Measurements from ENCODE around the gene MCAT. TPM values are rescaled to one million over a fixed set of nuclear protein-coding genes. Genes with fewer than 3 reads are reported as not detected.

Gene MCAT
- total and polyA plus RNA-seq, 4 donors: 10.0 to 32.3 (median 25.7) TPM

DNA sequence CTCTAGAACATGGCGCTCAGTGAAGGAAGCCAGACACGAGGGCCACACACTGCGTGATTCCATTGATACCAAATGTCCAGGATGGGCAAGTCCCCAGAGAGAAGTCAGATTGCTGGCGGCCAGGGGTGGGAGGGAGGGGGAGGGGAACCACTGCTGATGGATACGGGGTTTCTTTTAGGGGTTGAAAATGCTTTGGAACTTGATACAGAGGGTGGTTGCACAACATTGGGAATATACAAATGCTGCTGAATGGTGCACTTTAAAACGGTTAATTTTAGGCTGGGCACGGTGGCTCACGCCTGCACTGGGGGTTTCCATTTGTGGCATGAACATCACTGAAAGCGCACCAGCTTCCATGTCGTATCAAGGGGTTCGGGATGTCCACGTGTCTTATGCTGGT lies 13.2 kb upstream of the MCAT start:
- Histone ChIP-seq H3K27ac (ENCODE audit: low read depth, low read length) (no peak overlapping the region), H3K9me3 (ENCODE audit: control insufficient read depth, insufficient read depth, low read length) (no peaks in the 10 kb centered on the region), H3K4me1 (ENCODE audit: control insufficient read depth, insufficient read depth, low read length) (peaks cover 27% of the 10 kb centered on the region), H3K36me3 (ENCODE audit: control insufficient read depth, insufficient read depth, low read length) (peaks cover 26% of the 10 kb centered on the region), H3K4me3 (ENCODE audit: low read depth, low read length) (no peak overlapping the region), H3K27me3 (ENCODE audit: control insufficient read depth, insufficient read depth, low read length) (no peaks in the 10 kb centered on the region)
- DNase-seq (ENCODE audit: low read depth in 4 of 6, low spot score in 6 of 6): no peak
- 90% methylated on average over 12 of the region's 12 CpGs for WGBS (ENCODE audit: insufficient coverage)

DNA sequence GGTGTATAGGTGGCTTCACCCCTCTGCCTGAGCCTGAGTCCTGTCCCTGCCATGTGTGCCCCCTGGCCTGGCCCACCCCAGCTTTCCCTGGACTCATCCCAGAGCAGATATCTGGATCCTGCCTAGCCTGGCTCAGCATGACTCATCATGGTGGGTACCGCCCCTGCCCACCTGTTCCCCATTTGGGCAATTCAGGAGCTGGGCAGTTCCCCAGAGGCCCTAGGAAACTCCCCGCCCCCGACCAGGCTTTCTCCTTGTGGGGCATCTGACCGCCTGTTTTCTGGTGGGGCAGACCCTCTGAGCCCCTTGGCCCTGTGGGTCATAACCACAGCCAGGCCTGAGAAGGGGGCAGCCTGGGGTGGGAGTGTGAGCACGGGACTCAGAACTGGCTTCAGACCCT lies 12.6 kb upstream of the MCAT start:
- Histone ChIP-seq H3K27me3 (ENCODE audit: control insufficient read depth, insufficient read depth, low read length) (no peaks in the 10 kb centered on the region), H3K27ac (ENCODE audit: low read depth, low read length) (no peak overlapping the region), H3K36me3 (ENCODE audit: control insufficient read depth, insufficient read depth, low read length) (peaks cover 22% of the 10 kb centered on the region), H3K4me1 (ENCODE audit: control insufficient read depth, insufficient read depth, low read length) (peaks cover 31% of the 10 kb centered on the region), H3K4me3 (ENCODE audit: low read depth, low read length) (no peak overlapping the region), H3K9me3 (ENCODE audit: control insufficient read depth, insufficient read depth, low read length) (no peaks in the 10 kb centered on the region)
- WGBS (ENCODE audit: insufficient coverage): 86% methylated on average over 5 of the region's 5 CpGs
- no peak for DNase-seq (ENCODE audit: low read depth in 4 of 6, low spot score in 6 of 6)

DNA sequence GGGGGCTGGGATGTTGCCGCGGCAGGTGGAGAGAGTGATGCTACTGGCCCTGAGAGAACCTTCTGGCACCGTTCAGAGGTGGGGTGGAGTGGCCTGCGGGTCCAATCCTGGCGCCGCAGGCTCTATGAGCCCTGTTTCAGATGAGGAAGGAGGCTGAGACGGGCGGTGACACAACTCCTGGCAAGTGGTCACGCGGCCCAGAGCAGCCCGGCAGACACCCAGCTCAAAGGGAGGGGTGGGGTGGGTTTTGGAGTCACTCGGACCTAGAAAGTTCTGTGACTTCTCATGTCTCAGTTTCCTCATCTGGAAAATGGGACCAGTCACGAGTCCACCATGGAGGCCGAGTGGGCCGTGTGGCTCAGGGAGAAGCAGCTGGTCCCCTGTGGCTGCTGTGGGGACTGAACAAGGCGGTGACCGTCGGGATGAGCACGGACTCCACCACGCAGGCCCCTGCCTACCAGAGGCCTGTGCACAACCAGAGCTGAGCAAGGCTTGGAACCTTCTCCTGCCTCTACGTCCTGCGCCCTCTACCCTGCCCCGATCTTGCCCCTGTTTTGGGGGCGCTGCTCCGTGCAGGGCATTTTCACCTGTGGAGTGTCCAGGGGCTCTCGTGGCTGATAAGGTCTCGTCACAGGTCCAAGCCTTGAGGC lies 11.8 kb upstream of the MCAT start:
- WGBS (ENCODE audit: insufficient coverage): 85% methylated on average over 26 of the region's 27 CpGs
- H3K9me3 ChIP-seq (ENCODE audit: control insufficient read depth, insufficient read depth, low read length): no peaks in the 10 kb centered on the region
- H3K4me1 ChIP-seq (ENCODE audit: control insufficient read depth, insufficient read depth, low read length): peaks cover 33% of the 10 kb centered on the region
- no peak for DNase-seq (ENCODE audit: low read depth in 4 of 6, low spot score in 6 of 6)
- H3K36me3 ChIP-seq (ENCODE audit: control insufficient read depth, insufficient read depth, low read length): peaks cover 22% of the 10 kb centered on the region
- no peaks in the 10 kb centered on the region for H3K27me3 ChIP-seq (ENCODE audit: control insufficient read depth, insufficient read depth, low read length)
- no peak overlapping the region for H3K4me3 ChIP-seq (ENCODE audit: low read depth, low read length)
- H3K27ac ChIP-seq (ENCODE audit: low read depth, low read length): no peak overlapping the region

DNA sequence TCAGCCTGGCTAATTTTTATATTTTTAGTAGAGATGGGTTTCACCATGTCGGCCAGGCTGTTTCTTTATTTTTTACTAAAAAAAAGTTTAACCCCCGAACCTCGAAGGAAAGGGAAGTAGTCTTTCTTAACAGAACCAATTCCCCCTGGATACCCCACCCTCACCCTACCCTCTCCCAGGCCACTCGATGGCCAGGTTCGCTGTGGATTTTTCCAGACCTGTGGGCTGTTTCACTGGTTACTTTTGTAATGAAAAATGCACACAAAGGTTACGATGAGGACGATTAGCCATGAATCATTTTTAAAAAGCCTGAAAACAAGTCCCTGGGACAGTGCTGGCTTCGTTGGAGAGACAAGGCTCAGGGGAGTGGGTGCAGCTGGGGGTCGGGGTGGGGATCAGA lies 10.7 kb upstream of the MCAT start:
- DNase-seq (ENCODE audit: low read depth in 4 of 6, low spot score in 6 of 6): no peak
- Histone ChIP-seq H3K36me3 (ENCODE audit: control insufficient read depth, insufficient read depth, low read length) (peaks cover 13% of the 10 kb centered on the region), H3K9me3 (ENCODE audit: control insufficient read depth, insufficient read depth, low read length) (no peaks in the 10 kb centered on the region), H3K4me1 (ENCODE audit: control insufficient read depth, insufficient read depth, low read length) (peaks cover 25% of the 10 kb centered on the region), H3K27me3 (ENCODE audit: control insufficient read depth, insufficient read depth, low read length) (no peaks in the 10 kb centered on the region), H3K27ac (ENCODE audit: low read depth, low read length) (no peak overlapping the region), H3K4me3 (ENCODE audit: low read depth, low read length) (no peak overlapping the region)
- WGBS (ENCODE audit: insufficient coverage): 77% methylated on average over 5 of the region's 9 CpGs

DNA sequence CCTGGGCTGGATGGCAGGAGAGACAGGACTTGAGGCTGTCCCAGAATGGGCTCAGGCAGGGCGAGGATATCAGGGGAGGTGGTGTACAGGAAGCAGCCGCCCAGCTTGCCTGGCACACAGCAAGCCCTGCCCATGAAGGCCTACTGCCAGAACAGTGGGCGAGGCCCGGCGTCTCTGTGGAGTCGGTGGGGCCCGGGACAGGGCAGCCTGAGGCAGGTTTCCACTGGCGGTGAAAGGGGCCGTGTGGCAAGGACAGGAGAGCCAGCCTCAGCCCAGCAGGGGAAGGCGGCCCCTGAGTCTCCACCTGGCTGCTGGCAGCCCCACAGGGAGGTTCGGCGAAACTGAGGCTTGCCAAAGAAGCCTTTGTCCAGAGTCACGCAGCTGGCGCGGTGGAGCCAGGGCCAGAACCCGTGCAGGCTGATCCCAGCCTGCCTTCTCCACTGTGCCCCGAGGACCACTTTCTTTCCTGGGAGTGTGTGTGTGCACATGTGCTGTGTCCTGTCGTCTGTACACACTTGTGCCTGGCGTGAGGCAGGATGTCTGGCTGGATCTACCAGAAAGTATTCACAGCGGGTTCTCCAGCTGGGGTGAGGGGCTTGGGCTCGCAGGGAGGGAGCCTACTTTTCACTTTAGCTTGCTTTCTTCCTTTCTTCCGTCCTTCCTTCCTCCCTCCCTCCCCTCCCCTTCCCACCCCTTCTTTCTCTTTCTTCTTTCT lies 9.3 kb upstream of the MCAT start:
- Histone ChIP-seq H3K9me3 (ENCODE audit: control insufficient read depth, insufficient read depth, low read length) (no peaks in the 10 kb centered on the region), H3K27me3 (ENCODE audit: control insufficient read depth, insufficient read depth, low read length) (no peaks in the 10 kb centered on the region), H3K36me3 (ENCODE audit: control insufficient read depth, insufficient read depth, low read length) (peaks cover 11% of the 10 kb centered on the region), H3K4me3 (ENCODE audit: low read depth, low read length) (peak overlapping the region; percentile 55), H3K4me1 (ENCODE audit: control insufficient read depth, insufficient read depth, low read length) (peaks cover 25% of the 10 kb centered on the region), H3K27ac (ENCODE audit: low read depth, low read length) (peak overlapping the region; percentile 4)
- 20% methylated on average over 22 of the region's 22 CpGs for WGBS (ENCODE audit: insufficient coverage)
- DNase-seq (ENCODE audit: low read depth in 4 of 6, low spot score in 6 of 6): peak in 2 of 6 donors; percentile 48 to 63

DNA sequence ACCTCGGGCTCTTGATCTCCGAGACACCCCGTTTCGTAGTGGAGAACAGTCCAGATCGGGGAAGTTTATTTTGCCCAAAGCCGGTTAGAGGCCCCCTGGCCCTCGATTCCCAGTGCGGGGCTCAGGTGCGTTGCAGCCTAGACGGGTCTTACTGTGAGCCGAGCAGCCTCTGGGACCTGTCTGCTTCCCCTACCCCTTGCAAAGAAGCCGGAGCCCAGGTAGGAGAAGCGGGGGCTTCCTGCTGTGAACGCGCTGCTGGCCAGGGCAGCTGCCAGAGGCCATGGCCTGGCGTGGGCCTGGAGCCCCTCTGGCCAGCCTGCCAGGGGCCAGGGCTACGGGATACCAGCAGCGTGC lies 8.8 kb upstream of the MCAT start:
- DNase-seq (ENCODE audit: low read depth in 4 of 6, low spot score in 6 of 6): peak in 1 of 6 donors; percentile 23
- 43% methylated on average over 18 of the region's 18 CpGs for WGBS (ENCODE audit: insufficient coverage)
- Histone ChIP-seq H3K4me1 (ENCODE audit: control insufficient read depth, insufficient read depth, low read length) (peaks cover 25% of the 10 kb centered on the region), H3K27me3 (ENCODE audit: control insufficient read depth, insufficient read depth, low read length) (no peaks in the 10 kb centered on the region), H3K27ac (ENCODE audit: low read depth, low read length) (peak overlapping the region; percentile 4), H3K9me3 (ENCODE audit: control insufficient read depth, insufficient read depth, low read length) (no peaks in the 10 kb centered on the region), H3K4me3 (ENCODE audit: low read depth, low read length) (peak overlapping the region; percentile 55), H3K36me3 (ENCODE audit: control insufficient read depth, insufficient read depth, low read length) (peaks cover 11% of the 10 kb centered on the region)

DNA sequence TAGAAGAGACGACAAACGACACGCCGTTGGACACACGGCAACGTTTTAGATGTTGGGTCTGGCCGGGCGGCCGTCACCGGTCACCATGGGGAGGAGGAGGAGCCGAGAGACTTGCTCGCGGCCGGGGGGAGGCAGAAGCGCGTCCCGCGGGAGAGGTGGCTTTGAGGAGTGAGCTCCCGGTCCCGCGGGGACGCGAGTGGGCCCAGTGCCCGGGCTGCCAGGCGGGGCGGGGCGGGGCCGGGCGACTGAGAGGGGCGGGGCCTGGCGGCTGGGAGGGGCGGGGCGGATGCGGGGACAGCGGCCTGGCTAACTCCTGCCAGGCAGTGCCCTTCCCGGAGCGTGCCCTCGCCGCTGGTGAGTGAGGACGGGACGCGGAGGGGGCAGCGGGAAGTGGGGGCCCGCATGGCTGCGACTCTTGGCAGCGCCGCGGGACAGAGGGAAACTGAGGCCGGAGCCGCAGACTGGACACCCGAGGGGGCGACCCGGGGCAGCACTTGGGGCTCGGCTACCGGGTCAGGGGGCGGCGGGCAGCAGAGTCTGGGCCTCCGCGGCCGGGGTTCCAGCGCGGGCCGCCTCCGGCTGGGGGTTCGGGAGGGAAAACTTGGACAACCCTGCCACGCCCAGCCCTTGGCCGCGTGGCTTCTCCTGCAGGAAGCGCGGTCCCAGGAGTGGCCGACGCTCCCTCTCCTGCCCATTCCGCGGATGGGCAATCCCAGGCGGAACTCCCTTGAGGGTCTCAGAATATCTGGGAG lies 8.2 kb upstream of the MCAT start, which contains the start of gene TSPO:
TSS of gene TSPO (plus strand) at position 309 of the 752 bp plus-strand sequence. CDS start 7,680 bp downstream, outside the sequence.
- Histone ChIP-seq H3K4me3 (ENCODE audit: low read depth, low read length) (peak within 1 kb of the TSS; percentile 55), H3K27ac (ENCODE audit: low read depth, low read length) (peak within 1 kb of the TSS; percentile 4), H3K9me3 (ENCODE audit: control insufficient read depth, insufficient read depth, low read length) (no peaks in the 10 kb centered on the region), H3K36me3 (ENCODE audit: control insufficient read depth, insufficient read depth, low read length) (peaks cover 9% of the 10 kb centered on the region), H3K4me1 (ENCODE audit: control insufficient read depth, insufficient read depth, low read length) (peaks cover 25% of the 10 kb centered on the region), H3K27me3 (ENCODE audit: control insufficient read depth, insufficient read depth, low read length) (no peaks in the 10 kb centered on the region)
- DNase-seq (ENCODE audit: low read depth in 4 of 6, low spot score in 6 of 6): peak in 3 of 6 donors; percentile 29 to 71 (median 62)
- 4% methylated on average over 71 of the region's 75 CpGs for WGBS (ENCODE audit: insufficient coverage)

DNA sequence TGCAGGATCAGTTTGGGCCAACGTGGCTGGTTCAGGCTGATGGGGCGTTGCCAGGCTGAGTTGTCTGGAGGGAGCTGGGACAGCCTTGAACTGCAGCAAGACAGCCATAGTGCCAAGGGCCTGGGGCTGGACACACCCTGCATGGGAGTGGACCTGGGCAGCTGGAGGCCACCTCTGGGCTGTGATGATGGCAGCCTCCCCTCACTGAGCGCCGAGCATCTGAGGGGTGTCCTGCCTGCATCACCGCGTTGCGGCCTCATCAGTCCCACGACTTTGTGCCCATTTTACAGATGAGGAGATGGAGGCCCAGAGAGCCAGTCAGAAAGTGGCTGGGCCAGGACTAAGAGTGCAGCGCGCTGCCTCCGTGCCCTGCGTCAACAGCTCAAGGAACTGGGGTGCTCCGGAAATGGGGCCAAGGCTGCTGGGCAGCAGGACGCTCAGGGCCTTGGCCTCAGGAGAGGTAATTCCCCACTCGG lies 7.6 kb upstream of the MCAT start:
- H3K4me3 ChIP-seq (ENCODE audit: low read depth, low read length): peak overlapping the region; percentile 55

DNA sequence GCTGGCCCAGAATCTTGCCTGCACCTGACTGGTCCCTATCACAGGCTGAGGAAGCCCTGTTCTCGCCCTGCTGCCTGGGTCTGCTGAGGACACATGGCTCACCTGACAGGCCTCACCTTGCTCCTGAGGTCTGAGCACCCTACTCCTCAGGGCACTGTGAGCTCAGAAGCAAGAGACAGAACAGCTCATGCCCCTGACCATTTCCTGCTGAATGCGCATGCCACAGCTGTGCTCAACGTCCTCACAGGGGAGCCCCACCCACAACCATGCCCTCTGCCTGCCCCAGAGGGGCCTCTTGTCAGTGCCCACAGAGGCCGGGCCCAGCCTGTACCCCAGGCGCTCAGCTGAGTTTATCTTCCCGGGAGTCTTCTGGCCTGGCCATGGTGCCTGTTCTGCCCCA lies 5.4 kb upstream of the MCAT start:
- DNase-seq (ENCODE audit: low read depth in 4 of 6, low spot score in 6 of 6): no peak
- H3K4me3 ChIP-seq (ENCODE audit: low read depth, low read length): no peak overlapping the region
- H3K4me1 ChIP-seq (ENCODE audit: control insufficient read depth, insufficient read depth, low read length): peaks cover 25% of the 10 kb centered on the region
- H3K27ac ChIP-seq (ENCODE audit: low read depth, low read length): no peak overlapping the region
- H3K27me3 ChIP-seq (ENCODE audit: control insufficient read depth, insufficient read depth, low read length): no peaks in the 10 kb centered on the region
- WGBS (ENCODE audit: insufficient coverage): 57% methylated on average over 6 of the region's 6 CpGs
- H3K9me3 ChIP-seq (ENCODE audit: control insufficient read depth, insufficient read depth, low read length): no peaks in the 10 kb centered on the region
- no peaks in the 10 kb centered on the region for H3K36me3 ChIP-seq (ENCODE audit: control insufficient read depth, insufficient read depth, low read length)

More for the DNA sequence above, 7.6 kb upstream of the MCAT start:
- Histone ChIP-seq H3K27ac (ENCODE audit: low read depth, low read length) (no peak overlapping the region), H3K27me3 (ENCODE audit: control insufficient read depth, insufficient read depth, low read length) (no peaks in the 10 kb centered on the region), H3K4me1 (ENCODE audit: control insufficient read depth, insufficient read depth, low read length) (peaks cover 25% of the 10 kb centered on the region), H3K36me3 (ENCODE audit: control insufficient read depth, insufficient read depth, low read length) (peaks cover 6% of the 10 kb centered on the region), H3K9me3 (ENCODE audit: control insufficient read depth, insufficient read depth, low read length) (no peaks in the 10 kb centered on the region)
- DNase-seq (ENCODE audit: low read depth in 4 of 6, low spot score in 6 of 6): no peak
- 81% methylated on average over 15 of the region's 15 CpGs for WGBS (ENCODE audit: insufficient coverage)

Data from spinal cord (tissue), 10 donors.